K562 (cell line): Measurements from ENCODE around the gene N4BP2. TPM values are rescaled to one million over a fixed set of nuclear protein-coding genes. Genes with fewer than 3 reads are reported as not detected.
A peak's percentile ranks its signal among the peaks of the same experiment; 100 is the strongest.

Experiments
- CHD1 ChIP-seq: fragments of 200-600 bp; sonication (generic); IDR thresholded peaks from one replicate; pipeline ENCODE4 v1.6.1; 2012; ENCODE audit warnings: mild to moderate bottlenecking, moderate library complexity, low read length, inconsistent platforms
- CTBP1 ChIP-seq: fragments of 450-650 bp; IDR thresholded peaks from 2 replicates; pipeline ENCODE4 v1.6.1; 2016; ENCODE audit warnings: borderline replicate concordance
- DACH1 ChIP-seq: fragments of 450-650 bp; IDR thresholded peaks from 2 replicates; pipeline ENCODE4 v1.6.1; 2018; ENCODE audit not compliant: partially characterized antibody
- MECOM ChIP-seq: fragments of 250-450 bp; sonication (Bioruptor Pico); IDR thresholded peaks from 2 replicates; pipeline ENCODE4 v1.8.0; 2022; ENCODE audit warnings: inconsistent platforms
- TRIM25 ChIP-seq: fragments of 450-650 bp; IDR thresholded peaks from 2 replicates; pipeline ENCODE4 v1.7.0; 2016; ENCODE audit warnings: borderline replicate concordance
- XRCC5 ChIP-seq: fragments of 200-400 bp; formaldehyde crosslinking; IDR thresholded peaks from 2 replicates; pipeline ENCODE4 v1.6.1; 2017; ENCODE audit warnings: low read depth, mild to moderate bottlenecking, low read length
- ZBTB1 ChIP-seq: sonication (generic); formaldehyde crosslinking; IDR thresholded peaks from 2 replicates; pipeline ENCODE4 v1.8.1; 2023; ENCODE audit warnings: missing genetic modification reagents, low read depth, mild to moderate bottlenecking, borderline replicate concordance
- ZNF133 ChIP-seq: fragments of 250-450 bp; sonication (Bioruptor Pico); IDR thresholded peaks from 2 replicates; pipeline ENCODE4 v1.4.0; 2020; ENCODE audit warnings: mild to moderate bottlenecking
- ZNF146 ChIP-seq: IDR thresholded peaks from one replicate; pipeline ENCODE4 v1.6.1; 2018; ENCODE audit warnings: missing compliant biosample characterization; ENCODE audit not compliant: unreplicated experiment
- ZNF175 ChIP-seq: fragments of 200-800 bp; sonication (Bioruptor generic); IDR thresholded peaks from 2 replicates; pipeline ENCODE4 v1.6.1; 2016; ENCODE audit warnings: low read depth, mild to moderate bottlenecking, missing genetic modification characterization, missing compliant biosample characterization
- ZNF584 ChIP-seq: fragments of 200-800 bp; sonication (Bioruptor generic); IDR thresholded peaks from 2 replicates; pipeline ENCODE4 v1.6.1; 2016; ENCODE audit warnings: low read depth, mild to moderate bottlenecking, missing genetic modification characterization, missing compliant biosample characterization
- ZNF589 ChIP-seq: fragments of 200-800 bp; sonication (Bioruptor generic); IDR thresholded peaks from 2 replicates; pipeline ENCODE4 v1.6.1; 2016; ENCODE audit warnings: low read depth, missing genetic modification characterization, missing compliant biosample characterization
- polyA plus RNA-seq, 8 experiments: library from polyadenylated mRNA; depleted of rRNA in 4 of 8; stranded (reverse) in 5 of 8; unstranded in 3 of 8; fragments of >200 nt; fragmentation: Nextera tagmentation in 2 of 8; fragmentation: Illumina TruSeq in 1 of 8; extraction: Ambion mirVana in 2 of 8; extraction: Trizol in 1 of 8; gene quantifications; 2 replicates each; pipeline versions ENCODE4 v1.2.1 to v1.2.3, GENCODE V29; 2011 to 2014; ENCODE audit warnings: inconsistent platforms in 1 of 8, missing spikeins in 1 of 8
- total RNA-seq, 7 experiments: library from RNA; depleted of rRNA in 6 of 7; stranded (reverse); fragments of >200 nt in 6 of 7; fragmentation: Illumina TruSeq in 2 of 7; extraction: Trizol in 2 of 7; gene quantifications; 2 replicates each; pipeline versions ENCODE4 v1.2.1 to v1.2.3, GENCODE V29; 2011 to 2021; ENCODE audit warnings: low replicate concordance in 1 of 7
- TF ChIP-seq, protein P1 (sequence below): fragments of 200-800 bp; sonication (Bioruptor generic); IDR thresholded peaks from 2 replicates; pipeline ENCODE4 v1.6.1; 2017; ENCODE audit warnings: missing genetic modification characterization, missing compliant biosample characterization

N4BP2 gene
- total and polyA plus RNA-seq, 9 of the 15 experiments (the other 6 are each of a cell fraction or from before 2014, with no cell fraction given): 2.7 to 12.6 (median 7.6) TPM

DNA sequence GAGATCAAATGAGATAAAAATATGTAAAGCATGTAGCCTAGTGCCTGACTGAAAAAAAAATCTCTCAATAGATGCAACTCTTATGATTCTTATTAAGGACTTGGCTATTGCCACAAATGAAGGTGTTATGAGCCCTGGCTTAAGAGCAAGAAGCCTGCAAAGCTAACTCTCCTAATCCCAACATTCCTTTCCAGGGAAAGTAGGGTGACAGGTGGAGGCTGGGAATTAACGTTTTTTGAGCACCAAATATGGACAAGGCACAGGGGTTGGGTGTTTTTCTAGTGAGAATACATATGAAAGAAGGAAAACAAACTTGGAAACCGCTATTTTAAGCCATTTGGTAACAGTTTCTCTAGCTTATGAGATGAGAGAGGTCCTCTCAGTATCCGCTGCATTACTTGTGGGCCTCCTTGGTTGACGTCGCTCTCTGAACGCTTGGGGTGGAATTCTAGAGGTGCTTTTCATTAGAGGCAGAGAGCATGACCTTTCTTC, 142.6 kb downstream of the N4BP2 start (continued):
- TF ChIP-seq ZNF146 (CRISPR knock-in tag) (no peak), ZNF584 (CRISPR knock-in tag) (no peak), DACH1 (peak; percentile 24), CHD1 (no peak), XRCC5 (no peak), TRIM25 (no peak), ZNF133 (CRISPR knock-in tag) (no peak), MECOM (CRISPR knock-in tag) (no peak), CTBP1 (peak; percentile 11; the same call in 1 of the 2 replicates), ZBTB1 (CRISPR knock-in tag) (no peak), ZNF175 (CRISPR knock-in tag) (no peak; the same call in 1 of the 2 replicates), ZNF589 (CRISPR knock-in tag) (no peak)
- TF ChIP-seq, protein P1, sequence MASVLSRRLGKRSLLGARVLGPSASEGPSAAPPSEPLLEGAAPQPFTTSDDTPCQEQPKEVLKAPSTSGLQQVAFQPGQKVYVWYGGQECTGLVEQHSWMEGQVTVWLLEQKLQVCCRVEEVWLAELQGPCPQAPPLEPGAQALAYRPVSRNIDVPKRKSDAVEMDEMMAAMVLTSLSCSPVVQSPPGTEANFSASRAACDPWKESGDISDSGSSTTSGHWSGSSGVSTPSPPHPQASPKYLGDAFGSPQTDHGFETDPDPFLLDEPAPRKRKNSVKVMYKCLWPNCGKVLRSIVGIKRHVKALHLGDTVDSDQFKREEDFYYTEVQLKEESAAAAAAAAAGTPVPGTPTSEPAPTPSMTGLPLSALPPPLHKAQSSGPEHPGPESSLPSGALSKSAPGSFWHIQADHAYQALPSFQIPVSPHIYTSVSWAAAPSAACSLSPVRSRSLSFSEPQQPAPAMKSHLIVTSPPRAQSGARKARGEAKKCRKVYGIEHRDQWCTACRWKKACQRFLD (CRISPR knock-in tag): peak; percentile 68; the same call in 1 of the 2 replicates
